Nephron (organoid): ENCODE measurements around the gene CFAP46.

Source experiments
- H3K27ac Mint-ChIP-seq, 3 experiments: 2 replicates each; pipeline ENCODE4 v1.8.0; 2020; ENCODE audit warnings: mixed read lengths in 3 of 3, mild to moderate bottlenecking in 2 of 3, moderate library complexity in 1 of 3
- H3K27me3 Mint-ChIP-seq: 2 replicates; pipeline ENCODE4 v1.8.0; 2021; ENCODE audit warnings: low read depth, mild to moderate bottlenecking, moderate library complexity, mixed read lengths
- H3K36me3 Mint-ChIP-seq: 2 replicates; pipeline ENCODE4 v1.8.0; 2020; ENCODE audit warnings: low read depth, mixed read lengths
- H3K4me1 Mint-ChIP-seq: 2 replicates; pipeline ENCODE4 v1.8.0; 2020; ENCODE audit warnings: mixed read lengths
- H3K4me3 Mint-ChIP-seq, 3 experiments: 2 replicates each; pipeline ENCODE4 v1.8.0; 2020; ENCODE audit warnings: mild to moderate bottlenecking in 3 of 3, mixed read lengths in 3 of 3, moderate library complexity in 2 of 3
- H3K9me3 Mint-ChIP-seq: 2 replicates; pipeline ENCODE4 v1.8.0; 2020; ENCODE audit warnings: mixed read lengths
- CTCF ChIP-seq, 3 experiments: fragments of 200-600 bp; sonication (generic); IDR thresholded peaks; one replicate each; pipeline ENCODE4 v1.5.0; 2021; ENCODE audit warnings: antibody characterized with exemption in 3 of 3; ENCODE audit not compliant: unreplicated experiment in 3 of 3

CFAP46 gene

GRCh38 chr10:132873395-132873794 is 69.0 kb downstream of the CFAP46 start:
- H3K4me3 Mint-ChIP-seq = no peak overlapping the region
- H3K27ac Mint-ChIP-seq = no peak overlapping the region
- H3K27me3 Mint-ChIP-seq = peaks cover 27% of the 10 kb centered on the region
- peaks cover 8% of the 10 kb centered on the region for H3K9me3 Mint-ChIP-seq
- no peaks in the 10 kb centered on the region for H3K4me1 Mint-ChIP-seq
- TF ChIP-seq CTCF (IDR thresholded peaks at IDR 0.05; ENCODE audit: unreplicated experiment in 3 of 3) = no peak
- H3K36me3 Mint-ChIP-seq = no peaks in the 10 kb centered on the region

- Mint-ChIP-seq H3K9me3 (peaks cover 8% of the 10 kb centered on the region), H3K36me3 (no peaks in the 10 kb centered on the region), H3K27ac (no peak overlapping the region)
These were observed 69.7 kb downstream of the CFAP46 start for GRCh38 chr10:132872658-132873057.

GRCh38 chr10:132870426-132870825 is 71.9 kb downstream of the CFAP46 start:
- Mint-ChIP-seq H3K36me3 (no peaks in the 10 kb centered on the region), H3K9me3 (peaks cover 8% of the 10 kb centered on the region), H3K27ac (no peak overlapping the region), H3K4me3 (no peak overlapping the region), H3K27me3 (peaks cover 17% of the 10 kb centered on the region), H3K4me1 (peaks cover 4% of the 10 kb centered on the region)
- TF ChIP-seq CTCF (IDR thresholded peaks at IDR 0.05; ENCODE audit: unreplicated experiment in 3 of 3) = no peak

More at GRCh38 chr10:132872658-132873057, 69.7 kb downstream of the CFAP46 start:
- H3K4me3 Mint-ChIP-seq = no peak overlapping the region
- no peaks in the 10 kb centered on the region for H3K4me1 Mint-ChIP-seq
- TF ChIP-seq CTCF (IDR thresholded peaks at IDR 0.05; ENCODE audit: unreplicated experiment in 3 of 3) = no peak
- peaks cover 27% of the 10 kb centered on the region for H3K27me3 Mint-ChIP-seq

GRCh38 chr10:132869621-132870020 is 72.7 kb downstream of the CFAP46 start:
- Mint-ChIP-seq H3K4me1 (peaks cover 7% of the 10 kb centered on the region), H3K27ac (no peak overlapping the region), H3K27me3 (peaks cover 17% of the 10 kb centered on the region), H3K36me3 (no peaks in the 10 kb centered on the region), H3K4me3 (no peak overlapping the region), H3K9me3 (peaks cover 8% of the 10 kb centered on the region)
- no peak for TF ChIP-seq CTCF (IDR thresholded peaks at IDR 0.05; ENCODE audit: unreplicated experiment in 3 of 3)

GRCh38 chr10:132868995-132869394 is 73.4 kb downstream of the CFAP46 start:
- H3K9me3 Mint-ChIP-seq = peaks cover 8% of the 10 kb centered on the region
- no peak overlapping the region for H3K4me3 Mint-ChIP-seq
- no peaks in the 10 kb centered on the region for H3K36me3 Mint-ChIP-seq
- peaks cover 19% of the 10 kb centered on the region for H3K27me3 Mint-ChIP-seq
- no peak for TF ChIP-seq CTCF (IDR thresholded peaks at IDR 0.05; ENCODE audit: unreplicated experiment in 3 of 3)
- H3K27ac Mint-ChIP-seq = no peak overlapping the region
- H3K4me1 Mint-ChIP-seq = peaks cover 8% of the 10 kb centered on the region

- no peaks in the 10 kb centered on the region for H3K36me3 Mint-ChIP-seq
- no peak for TF ChIP-seq CTCF (IDR thresholded peaks at IDR 0.05; ENCODE audit: unreplicated experiment in 3 of 3)
- H3K27me3 Mint-ChIP-seq = peaks cover 12% of the 10 kb centered on the region
These were observed 74.3 kb downstream of the CFAP46 start for GRCh38 chr10:132867801-132868644.

More at GRCh38 chr10:132867801-132868644, 74.3 kb downstream of the CFAP46 start:
- Mint-ChIP-seq H3K4me1 (peaks cover 14% of the 10 kb centered on the region), H3K9me3 (peaks cover 8% of the 10 kb centered on the region), H3K27ac (no peak overlapping the region), H3K4me3 (no peak overlapping the region)
